H1 (cell line): ENCODE results near the gene LRRC40. TPM values are rescaled to one million over a fixed set of nuclear protein-coding genes. Genes with fewer than 3 reads are reported as not detected.

Experiments used
- CTCF ChIA-PET: fragments of 300-600 bp; sonication (Branson Sonifier 250); formaldehyde crosslinking; loops from one replicate; lab custom pipeline; 2021; ENCODE audit not compliant: partially characterized antibody; lab: Charles Lee
- POLR2A ChIA-PET: fragments of 300-600 bp; sonication (Branson Sonifier 250); formaldehyde crosslinking; loops from one replicate; lab custom pipeline; 2021; ENCODE audit warnings: inconsistent platforms; ENCODE audit not compliant: partially characterized antibody; lab: Charles Lee
- DNase-seq, 2 experiments: peaks; one replicate each; pipeline versions ENCODE4 v3.0.0 to v3.0.0-alpha.2; 2010 to 2022; ENCODE audit warnings: low spot score in 2 of 2, low read depth in 1 of 2, mixed read lengths in 1 of 2
- FAIRE-seq: peaks from 2 replicates; lab custom pipeline; 2011; peaks lifted over from hg19 to GRCh38; lab: Jason Lieb, UNC
- H2AFZ ChIP-seq: 2 replicates; pipeline ENCODE4 v1.8.1; 2012; ENCODE audit warnings: low read length, inconsistent platforms
- H2AK5ac ChIP-seq: 2 replicates; pipeline ENCODE4 v1.6.1; 2013; ENCODE audit warnings: low read depth, low read length
- H2BK120ac ChIP-seq: replicated peaks from 2 replicates; pipeline ENCODE3; 2013; ENCODE audit warnings: low read depth, low read length, inconsistent platforms
- H2BK12ac ChIP-seq: 2 replicates; pipeline ENCODE4 v1.6.1; 2013; ENCODE audit warnings: low read depth, low read length
- H2BK15ac ChIP-seq: 2 replicates; pipeline ENCODE4 v1.6.1; 2013; ENCODE audit warnings: low read length
- H2BK20ac ChIP-seq: 2 replicates; pipeline ENCODE4 v1.6.1; 2013; ENCODE audit warnings: low read length
- H2BK5ac ChIP-seq: 2 replicates; pipeline ENCODE4 v1.6.1; 2013; ENCODE audit warnings: low read depth, low read length
- H3K14ac ChIP-seq: 2 replicates; pipeline ENCODE4 v1.6.1; 2013; ENCODE audit warnings: inconsistent platforms; ENCODE audit not compliant: insufficient read length
- H3K18ac ChIP-seq: 2 replicates; pipeline ENCODE4 v1.6.1; 2013; ENCODE audit warnings: low read length; ENCODE audit errors: extremely low read depth
- H3K23ac ChIP-seq: 2 replicates; pipeline ENCODE4 v1.6.1; 2013; ENCODE audit warnings: inconsistent platforms; ENCODE audit not compliant: insufficient read length
- H3K23me2 ChIP-seq: 2 replicates; pipeline ENCODE4 v1.6.1; 2013; ENCODE audit warnings: low read depth, low read length
- H3K27ac ChIP-seq: 2 replicates; pipeline ENCODE4 v1.6.1; 2011; ENCODE audit warnings: low read depth, low read length, inconsistent platforms
- H3K27me3 ChIP-seq, 4 experiments: replicated peaks in 1 of 4; 1 replicate in 1 of 4; 2 replicates in 3 of 4; pipeline versions ENCODE4 v1.6.1 to v1.8.1; 2011 to 2013; ENCODE audit warnings: low read length in 3 of 4, mild to moderate bottlenecking in 3 of 4, inconsistent platforms in 2 of 4, mixed read lengths in 2 of 4, moderate library complexity in 1 of 4; ENCODE audit not compliant: control insufficient read depth in 3 of 4, insufficient read depth in 3 of 4; ENCODE audit errors: extremely low read depth in 1 of 4
- H3K36me3 ChIP-seq, 4 experiments: 2 replicates each; pipeline versions ENCODE4 v1.6.1 to v1.8.1; 2011 to 2013; ENCODE audit warnings: mild to moderate bottlenecking in 4 of 4, low read length in 3 of 4, moderate library complexity in 2 of 4, control low read depth in 1 of 4, inconsistent platforms in 1 of 4; ENCODE audit not compliant: insufficient read depth in 4 of 4, control insufficient read depth in 2 of 4
- H3K4ac ChIP-seq: replicated peaks from 2 replicates; pipeline ENCODE3; 2013; ENCODE audit warnings: low read length, low read depth, mixed read lengths, inconsistent platforms; ENCODE audit not compliant: insufficient read length
- H3K4me1 ChIP-seq, 4 experiments: replicated peaks in 1 of 4; 1 replicate in 1 of 4; 2 replicates in 3 of 4; pipeline versions ENCODE4 v1.6.1 to v1.8.1; 2011 to 2013; ENCODE audit warnings: low read length in 3 of 4, inconsistent platforms in 2 of 4, mixed read lengths in 1 of 4; ENCODE audit not compliant: insufficient read depth in 4 of 4, control insufficient read depth in 3 of 4
- H3K4me2 ChIP-seq, 2 experiments: 2 replicates each; pipeline versions ENCODE4 v1.6.1 to v1.8.1; 2011 to 2013; ENCODE audit warnings: low read depth in 2 of 2, low read length in 2 of 2, control low read depth in 1 of 2, inconsistent platforms in 1 of 2, mild to moderate bottlenecking in 1 of 2; ENCODE audit not compliant: insufficient read depth in 1 of 2
- H3K4me3 ChIP-seq, 4 experiments: fragments of 200-600, 300-600 bp in 1 of 4; sonication (generic), shearing (Covaris generic), sonication (Bioruptor Twin) in 1 of 4; 2 replicates each; pipeline versions ENCODE4 v1.5.1 to v1.8.1; 2011 to 2016; ENCODE audit warnings: low read length in 4 of 4, low read depth in 3 of 4, control low read depth in 2 of 4, inconsistent platforms in 2 of 4, mild to moderate bottlenecking in 2 of 4, mixed read lengths in 1 of 4, moderate library complexity in 1 of 4; ENCODE audit not compliant: insufficient read depth in 2 of 4; ENCODE audit errors: extremely low read depth in 1 of 4
- H3K56ac ChIP-seq: replicated peaks from 2 replicates; pipeline ENCODE3; 2013; ENCODE audit warnings: low read depth, mild to moderate bottlenecking, mixed read lengths, low read length, inconsistent platforms; ENCODE audit not compliant: insufficient read length
- H3K79me1 ChIP-seq: 2 replicates; pipeline ENCODE4 v1.6.1; 2013; ENCODE audit warnings: low read depth, low read length, control low read depth
- H3K79me2 ChIP-seq, 2 experiments: 2 replicates each; pipeline versions ENCODE4 v1.6.1 to v1.8.1; 2012 to 2013; ENCODE audit warnings: low read length in 2 of 2, mild to moderate bottlenecking in 2 of 2, inconsistent platforms in 1 of 2; ENCODE audit not compliant: insufficient read depth in 2 of 2, control insufficient read depth in 1 of 2
- H3K9ac ChIP-seq, 4 experiments: replicated peaks in 1 of 4; 1 replicate in 1 of 4; 2 replicates in 3 of 4; pipeline versions ENCODE4 v1.6.1 to v1.8.1; 2011 to 2013; ENCODE audit warnings: low read depth in 3 of 4, low read length in 3 of 4, control low read depth in 2 of 4, mild to moderate bottlenecking in 2 of 4, moderate library complexity in 2 of 4, inconsistent platforms in 1 of 4; ENCODE audit errors: extremely low read depth in 1 of 4
- H3K9me3 ChIP-seq, 2 experiments: 2 replicates each; pipeline versions ENCODE4 v1.6.1 to v1.8.1; 2012 to 2013; ENCODE audit warnings: mild to moderate bottlenecking in 2 of 2, moderate library complexity in 2 of 2, control low read depth in 1 of 2, inconsistent platforms in 1 of 2, low read depth in 1 of 2, low read length in 1 of 2, mixed read lengths in 1 of 2; ENCODE audit not compliant: insufficient read depth in 2 of 2
- H4K20me1 ChIP-seq, 2 experiments: replicated peaks in 1 of 2; 2 replicates each; pipeline versions ENCODE3 to v1.8.1; 2011 to 2013; ENCODE audit warnings: inconsistent platforms in 2 of 2, low read length in 2 of 2, mild to moderate bottlenecking in 1 of 2; ENCODE audit not compliant: insufficient read depth in 2 of 2, control insufficient read depth in 1 of 2
- H4K5ac ChIP-seq: 2 replicates; pipeline ENCODE4 v1.6.1; 2013; ENCODE audit warnings: low read length, low read depth, mixed read lengths, inconsistent platforms; ENCODE audit not compliant: insufficient read length
- H4K8ac ChIP-seq: 2 replicates; pipeline ENCODE4 v1.8.0; 2013; ENCODE audit warnings: mild to moderate bottlenecking, moderate library complexity, low read length, inconsistent platforms; ENCODE audit not compliant: insufficient read depth; ENCODE audit errors: extremely low read depth
- H4K91ac ChIP-seq: replicated peaks from 2 replicates; pipeline ENCODE3; 2013; ENCODE audit warnings: low read length, mixed read lengths, inconsistent platforms; ENCODE audit not compliant: insufficient read length
- GTF2F1 ChIP-seq: IDR thresholded peaks from 2 replicates; pipeline ENCODE4 v1.6.1; 2012; ENCODE audit warnings: low read depth, low read length, improper control_type of control experiment, borderline replicate concordance
- polyA plus RNA-seq, 7 experiments: library from polyadenylated mRNA; depleted of rRNA in 3 of 7; stranded (reverse) in 5 of 7; unstranded in 2 of 7; fragments of >200 nt in 5 of 7; fragments of 200-250 nt in 2 of 7; gene quantifications; 1 replicate in 5 of 7; 2 replicates in 1 of 7; 4 replicates in 1 of 7; pipeline versions ENCODE4 v1.2.1 to v1.2.3, GENCODE V29; 2011 to 2013; ENCODE audit warnings: missing spikeins in 2 of 7, mixed read lengths in 2 of 7
- total RNA-seq: library from RNA; stranded (reverse); fragmentation: NEBNext Ultra II Directional; extraction: Animal tissue kit (Norgen Biotek cat#: 25700); gene quantifications from 2 replicates; pipeline ENCODE4 v1.2.1, GENCODE V29; 2021

LRRC40 gene
- total and polyA plus RNA-seq, 2 of the 8 experiments (the other 6 are each of a cell fraction or from before 2014, with no cell fraction given): 13.4 to 30.8 TPM

DNA sequence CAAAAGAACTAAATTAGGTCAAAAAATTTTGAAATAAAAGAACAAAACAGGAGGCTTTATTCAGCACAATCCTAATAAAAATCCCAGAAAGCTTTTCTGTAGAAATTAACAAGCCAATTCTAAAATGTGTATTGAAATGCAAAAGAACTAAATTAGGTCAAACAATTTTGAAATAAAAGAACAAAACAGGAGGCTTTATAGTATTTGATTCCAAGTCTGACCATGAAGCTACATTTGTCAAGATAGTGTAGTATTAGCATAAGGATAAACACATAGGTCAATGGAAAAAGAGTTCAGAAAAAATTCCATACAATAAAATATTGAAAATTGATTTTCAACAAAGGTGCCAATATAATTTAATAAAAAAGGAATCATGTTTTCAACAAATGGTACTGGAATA, 10.8 kb downstream of the LRRC40 start:
- POLR2A ChIA-PET: interaction anchor here (1.0 kb wide), 1 partner anchor 11 kb away, joined by 3 read pairs; the partner anchor contains the start of gene LRRC40
- Histone ChIP-seq H3K36me3 (no peaks in the 10 kb centered on the region), H4K8ac (no peak overlapping the region), H3K9me3 (no peaks in the 10 kb centered on the region), H3K4me1 (peaks cover 0 to 3% (median 0%) of the 10 kb centered on the region in 4 experiments; a peak in 1 of 7 replicates), H2AK5ac (no peak overlapping the region), H3K4ac (no peak overlapping the region), H3K23me2 (no peaks in the 10 kb centered on the region), H2BK12ac (no peak overlapping the region), H3K4me2 (no peak overlapping the region), H2BK15ac (no peak overlapping the region), H3K23ac (no peak overlapping the region), H3K79me1 (no peaks in the 10 kb centered on the region; the same call in 1 of the 2 replicates), H4K91ac (no peak overlapping the region), H4K5ac (no peak overlapping the region), H2AFZ (no peak overlapping the region), H4K20me1 (peaks cover 0 to 1% of the 10 kb centered on the region in 2 experiments), H2BK20ac (no peak overlapping the region), H3K79me2 (peaks cover 0 to 70% of the 10 kb centered on the region in 2 experiments; a peak in 2 of 4 replicates), H3K56ac (no peak overlapping the region), H3K4me3 (no peak overlapping the region), H3K14ac (no peak overlapping the region), H2BK5ac (no peak overlapping the region), H3K9ac (no peak overlapping the region), H3K27ac (no peak overlapping the region), H2BK120ac (no peak overlapping the region), H3K27me3 (no peaks in the 10 kb centered on the region), H3K18ac (no peak overlapping the region)
- peak; percentile 80 for FAIRE-seq
- CTCF ChIA-PET: interaction anchor here (2.3 kb wide), 1 partner anchor 61 kb away, joined by 7 read pairs; no protein-coding TSS in a partner anchor
- TF ChIP-seq GTF2F1: no peak
- no peak for DNase-seq
